HG02610 (cell line): Measurements from ENCODE around the gene NME4.
"Not testable (repeated sequence)": the region's sequence is repeated elsewhere in the genome, so short reads cannot be mapped to it uniquely, and the experiment has no call there.

ENCODE experiments used
- ATAC-seq: cut with Tn5 transposase; IDR thresholded peaks from one replicate; pipeline ENCODE4 v1.9.1; 2021; ENCODE audit warnings: mild to moderate bottlenecking, moderate library complexity; ENCODE audit not compliant: unreplicated experiment

The NME4 gene

DNA sequence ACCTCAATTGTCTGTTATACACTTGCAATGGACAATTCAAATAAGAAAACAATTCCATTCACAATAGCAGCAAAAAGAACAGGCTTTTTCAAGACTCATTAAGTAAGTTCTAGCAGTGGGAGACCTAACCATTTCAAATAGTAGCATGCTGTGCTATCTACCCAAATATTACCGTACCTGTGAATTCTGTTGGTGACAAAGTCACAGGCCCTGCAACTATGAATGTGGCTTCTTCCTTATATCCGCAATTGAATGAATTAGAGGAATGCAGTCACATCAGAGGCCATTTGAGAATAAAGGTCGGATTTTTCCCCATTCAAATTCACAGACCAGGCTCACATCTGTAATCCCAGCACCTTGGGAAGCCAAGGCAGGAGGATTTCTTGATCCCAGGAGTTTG lies 800 bp upstream of the NME4 start:
- no peak for ATAC-seq

DNA sequence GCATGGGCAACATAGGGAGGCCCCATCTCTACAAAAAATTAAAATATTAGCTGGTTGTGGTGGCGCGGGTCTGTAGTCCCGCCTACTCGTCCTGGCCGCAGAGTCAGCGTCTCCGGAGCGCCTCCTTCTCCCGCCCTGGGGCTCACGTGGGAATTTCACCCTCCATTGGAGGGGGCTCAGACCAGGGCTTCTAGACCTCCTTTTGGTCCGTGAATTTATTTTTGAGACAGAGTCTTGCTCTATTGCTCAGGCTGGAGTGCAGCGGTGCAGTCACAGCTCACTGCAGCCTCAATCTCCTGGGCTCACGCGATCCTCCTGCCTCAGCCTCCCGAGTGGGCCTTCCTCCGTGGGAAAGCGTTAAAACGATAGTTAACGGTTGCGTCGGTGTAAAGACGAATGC lies 394 bp upstream of the NME4 start:
- ATAC-seq, result no peak

GRCh38 chr16:397736-398332 lies 835 bp downstream of the NME4 start:
- ATAC-seq, result no peak

- no peak for ATAC-seq
Measured at GRCh38 chr16:398561-399339, 1.8 kb downstream of the NME4 start.

- ATAC-seq, result no peak
Measured at GRCh38 chr16:399340-400019, 2.5 kb downstream of the NME4 start.

DNA sequence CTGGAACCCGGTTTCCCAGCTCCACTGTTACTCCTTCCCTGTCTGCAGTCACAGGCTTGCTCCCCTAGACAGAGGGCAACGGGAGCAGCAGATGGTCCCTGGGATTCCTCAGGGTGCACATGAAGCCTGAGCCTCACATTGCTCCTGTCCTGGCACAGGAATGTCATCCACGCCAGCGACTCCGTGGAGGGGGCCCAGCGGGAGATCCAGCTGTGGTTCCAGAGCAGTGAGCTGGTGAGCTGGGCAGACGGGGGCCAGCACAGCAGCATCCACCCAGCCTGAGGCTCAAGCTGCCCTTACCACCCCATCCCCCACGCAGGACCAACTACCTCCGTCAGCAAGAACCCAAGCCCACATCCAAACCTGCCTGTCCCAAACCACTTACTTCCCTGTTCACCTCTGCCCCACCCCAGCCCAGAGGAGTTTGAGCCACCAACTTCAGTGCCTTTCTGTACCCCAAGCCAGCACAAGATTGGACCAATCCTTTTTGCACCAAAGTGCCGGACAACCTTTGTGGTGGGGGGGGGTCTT lies 3.1 kb downstream of the NME4 start:
- ATAC-seq, result no peak

DNA sequence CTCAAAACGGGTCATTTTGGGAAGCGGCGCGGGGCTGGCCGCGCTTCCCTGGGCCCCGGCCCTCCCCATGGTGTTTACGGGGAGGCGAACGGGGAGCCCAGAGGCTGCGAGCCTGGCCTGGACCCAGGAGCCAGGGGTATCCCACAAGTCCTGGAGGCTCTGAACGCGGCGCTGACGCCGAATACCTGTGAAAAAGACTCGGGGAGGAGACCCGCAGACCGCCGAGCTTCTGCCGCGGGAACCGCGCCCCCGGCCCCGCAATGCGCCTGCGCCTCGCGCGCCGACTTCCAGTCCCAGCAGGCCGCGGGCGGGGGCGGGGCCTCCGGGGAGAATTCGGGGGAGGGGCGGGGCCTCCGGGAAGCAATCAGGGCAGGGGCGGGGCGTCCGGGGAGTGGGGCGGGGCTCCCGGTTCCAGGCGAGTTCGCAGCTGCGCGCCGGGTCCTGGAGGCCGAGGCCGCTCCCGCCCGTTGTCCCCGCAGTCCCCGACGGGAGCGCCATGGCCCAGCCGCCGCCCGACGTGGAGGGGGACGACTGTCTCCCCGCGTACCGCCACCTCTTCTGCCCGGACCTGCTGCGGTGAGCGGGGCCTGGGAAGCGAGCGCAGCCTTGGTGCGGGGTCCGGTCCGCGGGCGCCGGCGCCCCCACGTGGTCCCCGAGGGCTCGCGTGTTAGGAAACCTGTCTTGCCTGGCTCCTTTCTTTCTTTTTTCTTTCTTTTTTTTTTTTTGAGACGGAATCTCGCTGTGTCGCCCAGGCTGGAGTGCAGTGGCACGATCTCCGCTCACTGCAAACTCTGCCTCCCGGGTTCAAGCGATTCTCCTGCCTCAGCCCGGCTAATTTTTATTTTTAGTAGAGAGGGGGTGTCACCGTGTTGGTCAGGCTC lies 4.7 kb downstream of the NME4 start, which contains the start of gene DECR2:
DECR2 (plus strand) TSS at position 418 of the 881 bp plus-strand sequence; CDS start at position 497, 79 bp downstream.
- peak; percentile 53 for ATAC-seq

DNA sequence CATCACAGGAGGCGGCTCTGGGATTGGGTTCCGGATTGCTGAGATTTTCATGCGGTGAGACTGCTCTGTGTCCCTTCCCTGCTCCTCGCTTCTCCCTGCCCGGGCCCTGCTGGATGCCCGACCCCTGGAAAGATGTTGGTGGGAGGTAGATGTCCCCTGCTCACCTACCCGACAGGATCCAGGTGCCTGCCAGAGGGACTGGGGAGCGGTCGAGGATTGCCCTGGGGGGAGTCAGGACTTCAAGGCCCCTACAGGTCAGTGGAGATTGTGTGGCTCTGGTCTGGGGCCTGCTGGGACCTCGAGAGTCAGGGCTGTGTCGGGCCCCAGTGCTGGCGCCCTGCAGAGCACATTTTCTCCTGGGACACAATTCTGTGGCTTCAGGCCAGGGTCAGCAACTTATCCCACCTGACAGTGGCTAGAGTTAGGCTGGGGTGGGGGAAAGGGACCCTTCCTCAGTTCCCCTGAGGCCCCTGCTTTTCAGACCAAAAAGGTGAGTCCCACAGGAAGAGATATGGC lies 8.0 kb downstream of the NME4 start:
- ATAC-seq, result no peak

GRCh38 chr16:405548-406506 lies 8.8 kb downstream of the NME4 start:
- no peak for ATAC-seq

- no peak for ATAC-seq
Measured at GRCh38 chr16:407253-407652, 10.3 kb downstream of the NME4 start.

GRCh38 chr16:410516-411178 lies 13.6 kb downstream of the NME4 start:
- ATAC-seq, result no peak

DNA sequence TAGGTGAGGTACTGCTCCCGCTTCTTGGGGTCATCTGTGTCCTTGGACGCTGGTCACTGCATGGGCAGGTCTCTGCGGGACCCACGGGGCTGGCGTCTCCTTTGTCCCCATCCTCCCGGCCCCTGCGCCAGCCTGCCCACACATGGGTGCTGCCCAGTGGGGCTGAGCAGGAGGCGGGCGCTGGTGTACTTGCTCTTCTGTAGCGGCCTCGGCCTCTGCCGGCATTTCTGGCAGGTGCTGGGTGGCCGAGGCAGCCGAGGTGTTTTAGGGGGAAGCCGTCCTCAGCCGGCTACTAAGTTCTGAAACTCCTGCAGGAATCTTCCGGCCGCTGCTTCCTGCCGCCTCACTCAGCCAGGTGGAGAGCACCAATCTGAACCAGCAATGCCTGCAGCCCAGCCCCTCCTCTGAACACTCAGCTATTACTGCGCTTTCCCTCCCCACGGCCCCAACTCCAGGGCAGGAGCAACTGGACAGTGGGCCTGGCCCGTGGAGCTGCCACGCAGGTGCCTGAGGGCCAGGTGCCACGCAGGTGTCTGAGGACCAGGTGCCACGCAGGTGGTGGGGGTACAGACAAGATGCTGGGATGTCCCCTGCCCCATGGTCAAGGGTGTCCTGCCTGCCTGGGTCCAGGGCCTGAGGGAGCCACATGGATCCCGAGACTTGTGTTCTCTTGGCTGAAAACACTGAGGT lies 14.7 kb downstream of the NME4 start:
- ATAC-seq, result no peak

- no peak for ATAC-seq
Measured at GRCh38 chr16:414395-415169, 17.6 kb downstream of the NME4 start.

GRCh38 chr16:415170-415498 lies 18.1 kb downstream of the NME4 start:
- not testable (repeated sequence) for ATAC-seq

DNA sequence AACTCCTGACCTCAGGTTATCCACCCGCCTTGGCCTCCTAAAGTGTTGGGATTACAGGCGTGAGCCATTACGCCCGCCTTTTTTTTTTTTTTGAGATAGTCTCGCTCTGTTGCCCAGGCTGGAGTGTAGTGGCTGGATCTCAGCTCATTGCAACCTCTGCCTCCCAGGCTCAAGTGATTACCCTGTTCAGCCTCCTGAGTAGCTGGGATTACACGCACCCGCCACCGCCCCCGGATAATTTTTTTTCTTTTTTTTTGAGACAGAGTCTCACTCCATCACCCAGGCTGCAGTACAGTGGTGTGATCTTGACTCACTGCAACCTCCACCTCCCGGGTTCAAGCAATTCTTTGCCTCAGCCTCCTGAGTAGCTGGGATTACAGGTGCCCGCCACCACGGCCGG lies 25.2 kb downstream of the NME4 start:
- ATAC-seq, result not testable (repeated sequence)

DNA sequence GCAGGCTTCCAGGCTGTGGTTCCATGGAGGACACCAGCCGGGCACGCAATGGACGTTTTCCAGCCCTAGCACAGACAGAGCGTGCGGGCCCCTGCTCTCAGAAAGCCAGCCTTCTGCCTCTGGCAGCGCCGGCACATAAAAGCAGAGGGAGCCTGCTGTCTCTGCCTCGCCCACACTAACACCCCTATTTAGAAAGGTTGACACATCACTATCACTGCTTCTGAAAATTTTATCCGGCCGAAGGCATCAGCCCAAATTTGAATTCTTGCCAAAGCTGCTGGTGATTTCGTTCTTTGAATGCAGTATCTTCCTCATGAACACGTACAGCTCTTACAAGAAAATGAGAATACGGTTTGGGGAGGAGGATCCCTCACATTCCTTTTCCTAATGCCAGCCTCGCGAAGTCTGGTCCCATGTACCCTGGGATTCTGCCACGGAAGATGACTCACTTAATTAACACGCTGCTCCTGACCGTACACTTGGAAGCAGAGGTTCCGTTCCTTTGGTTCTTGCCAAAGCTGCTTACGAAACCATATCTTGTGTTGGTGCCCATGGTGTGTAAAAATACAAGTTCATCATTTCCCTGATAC lies 27.1 kb downstream of the NME4 start:
- ATAC-seq, result no peak

GRCh38 chr16:424623-425081 lies 27.7 kb downstream of the NME4 start:
- no peak for ATAC-seq
